HuH-7 (cell line): ENCODE data around the gene WDR35.
"Not testable (repeated sequence)": the region's sequence is repeated elsewhere in the genome, so short reads cannot be mapped to it uniquely, and the experiment has no call there.

ENCODE experiments used
- DNase-seq: peaks from one replicate; pipeline ENCODE4 v3.0.0; 2011; ENCODE audit warnings: low spot score

WDR35 gene

GRCh38 chr2:19893520-19894133 lies 96.3 kb downstream of the WDR35 start:
- DNase-seq: no peak

- not testable (repeated sequence) for DNase-seq
Observed at GRCh38 chr2:19891971-19892370, 97.9 kb downstream of the WDR35 start.

GRCh38 chr2:19890104-19890503 lies 99.8 kb downstream of the WDR35 start:
- DNase-seq: no peak

GRCh38 chr2:19888831-19889230 lies 101.1 kb downstream of the WDR35 start:
- DNase-seq: no peak

- DNase-seq: no peak
Observed at GRCh38 chr2:19887510-19887909, 102.4 kb downstream of the WDR35 start.

- no peak for DNase-seq
Observed at GRCh38 chr2:19886261-19886660, 103.6 kb downstream of the WDR35 start.

GRCh38 chr2:19885791-19886190 lies 104.1 kb downstream of the WDR35 start:
- no peak for DNase-seq

- no peak for DNase-seq
Observed at GRCh38 chr2:19883971-19884720, 105.8 kb downstream of the WDR35 start.

- DNase-seq: no peak
Observed at GRCh38 chr2:19883486-19883885, 106.4 kb downstream of the WDR35 start.

- no peak for DNase-seq
Observed at GRCh38 chr2:19882286-19882685, 107.6 kb downstream of the WDR35 start.

- DNase-seq: no peak
Observed at GRCh38 chr2:19881908-19882265, 108.0 kb downstream of the WDR35 start.

GRCh38 chr2:19881221-19881907 lies 108.5 kb downstream of the WDR35 start:
- DNase-seq: no peak

- DNase-seq: not testable (repeated sequence)
Observed at GRCh38 chr2:19880191-19880590, 109.7 kb downstream of the WDR35 start.

GRCh38 chr2:19879120-19879519 lies 110.8 kb downstream of the WDR35 start:
- no peak for DNase-seq

GRCh38 chr2:19878268-19879046 lies 111.4 kb downstream of the WDR35 start:
- DNase-seq: no peak

GRCh38 chr2:19876751-19877150 lies 113.2 kb downstream of the WDR35 start:
- no peak for DNase-seq

- DNase-seq: no peak
Observed at GRCh38 chr2:19875280-19875679, 114.6 kb downstream of the WDR35 start.

- no peak for DNase-seq
Observed at GRCh38 chr2:19874726-19875125, 115.2 kb downstream of the WDR35 start.

GRCh38 chr2:19873014-19873413 lies 116.9 kb downstream of the WDR35 start:
- DNase-seq: no peak

- DNase-seq: no peak
Observed at GRCh38 chr2:19872302-19872701, 117.6 kb downstream of the WDR35 start.

- DNase-seq: no peak
Observed at GRCh38 chr2:19871836-19872235, 118.1 kb downstream of the WDR35 start.

- no peak for DNase-seq
Observed at GRCh38 chr2:19870792-19871191, 119.1 kb downstream of the WDR35 start.
